Gastrocnemius medialis (tissue), 4 donors: ENCODE data around the gene XPOT.

ENCODE experiments used
- POLR2A ChIP-seq, 2 donors: fragments of 450-650 bp; IDR thresholded peaks; one replicate each; pipeline ENCODE4 v1.6.1; 2017; ENCODE audit warnings: antibody characterized with exemption in 2 of 2, mild to moderate bottlenecking in 2 of 2, moderate library complexity in 2 of 2
- TF ChIP-seq, protein P1 (sequence below), 5 experiments: fragments of 450-650 bp in 3 of 5; fragments of 200-600 bp in 2 of 5; sonication (generic) in 2 of 5; IDR thresholded peaks in 4 of 5; conservative IDR thresholded peaks in 1 of 5; 1 replicate in 4 of 5; 2 replicates in 1 of 5; pipeline ENCODE4 v1.5.1; 2016 to 2019; ENCODE audit warnings: antibody characterized with exemption in 5 of 5, mild to moderate bottlenecking in 3 of 5, moderate library complexity in 3 of 5

DNA sequence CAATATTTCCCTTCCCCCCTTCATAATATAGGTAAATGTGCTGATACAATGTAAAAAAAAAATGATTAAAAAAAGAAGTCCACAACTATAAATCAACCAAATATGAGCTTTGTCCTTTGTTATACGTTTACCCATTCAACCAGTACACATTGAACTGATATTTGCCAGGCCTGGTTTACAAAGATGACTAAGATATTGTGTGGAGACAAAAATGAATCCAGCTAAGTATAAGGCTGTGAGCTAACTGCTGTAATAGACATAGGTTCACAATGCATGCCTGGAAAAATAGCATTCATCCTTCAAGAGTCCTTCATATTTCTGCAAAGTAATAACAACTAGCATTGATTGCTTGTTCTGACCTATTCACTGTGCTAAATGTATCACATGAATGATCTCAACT lies 20.5 kb upstream of the XPOT start:
- TF ChIP-seq, protein P1, sequence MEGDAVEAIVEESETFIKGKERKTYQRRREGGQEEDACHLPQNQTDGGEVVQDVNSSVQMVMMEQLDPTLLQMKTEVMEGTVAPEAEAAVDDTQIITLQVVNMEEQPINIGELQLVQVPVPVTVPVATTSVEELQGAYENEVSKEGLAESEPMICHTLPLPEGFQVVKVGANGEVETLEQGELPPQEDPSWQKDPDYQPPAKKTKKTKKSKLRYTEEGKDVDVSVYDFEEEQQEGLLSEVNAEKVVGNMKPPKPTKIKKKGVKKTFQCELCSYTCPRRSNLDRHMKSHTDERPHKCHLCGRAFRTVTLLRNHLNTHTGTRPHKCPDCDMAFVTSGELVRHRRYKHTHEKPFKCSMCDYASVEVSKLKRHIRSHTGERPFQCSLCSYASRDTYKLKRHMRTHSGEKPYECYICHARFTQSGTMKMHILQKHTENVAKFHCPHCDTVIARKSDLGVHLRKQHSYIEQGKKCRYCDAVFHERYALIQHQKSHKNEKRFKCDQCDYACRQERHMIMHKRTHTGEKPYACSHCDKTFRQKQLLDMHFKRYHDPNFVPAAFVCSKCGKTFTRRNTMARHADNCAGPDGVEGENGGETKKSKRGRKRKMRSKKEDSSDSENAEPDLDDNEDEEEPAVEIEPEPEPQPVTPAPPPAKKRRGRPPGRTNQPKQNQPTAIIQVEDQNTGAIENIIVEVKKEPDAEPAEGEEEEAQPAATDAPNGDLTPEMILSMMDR (IDR thresholded peaks at IDR 0.05 in 4 of 5, conservative IDR thresholded peaks at IDR 0.05 in 1 of 5), result no peak
- TF ChIP-seq POLR2A (IDR thresholded peaks at IDR 0.05), result no peak
